MM.1S (cell line): ENCODE results near the gene POC1A.

Experiments
- CTCF ChIP-seq: fragments of 300-600 bp; sonication (generic); IDR thresholded peaks from 2 replicates; pipeline ENCODE4 v1.5.1; 2016; ENCODE audit warnings: antibody characterized with exemption, low read length, mixed read lengths
- EZH2phosphoT487 ChIP-seq: fragments of 300-600 bp; sonication (generic); IDR thresholded peaks from 2 replicates; pipeline ENCODE4 v1.6.1; 2018; ENCODE audit warnings: antibody characterized with exemption, low read length

- TF ChIP-seq EZH2phosphoT487 = no peak
- no peak for TF ChIP-seq CTCF
These were observed 4.5 kb downstream of the POC1A start for GRCh38 chr3:52149726-52150125.
